HG03108 (cell line): Measurements from ENCODE around the gene PRKCB.
"Not testable (repeated sequence)": the region's sequence is repeated elsewhere in the genome, so short reads cannot be mapped to it uniquely, and the experiment has no call there.

Experiments used
- ATAC-seq: cut with Tn5 transposase; IDR thresholded peaks from one replicate; pipeline ENCODE4 v1.9.1; 2021; ENCODE audit warnings: moderate library complexity; ENCODE audit not compliant: unreplicated experiment

Gene PRKCB

GRCh38 chr16:24151482-24151939, 315.7 kb downstream of the PRKCB start:
- no peak for ATAC-seq

DNA sequence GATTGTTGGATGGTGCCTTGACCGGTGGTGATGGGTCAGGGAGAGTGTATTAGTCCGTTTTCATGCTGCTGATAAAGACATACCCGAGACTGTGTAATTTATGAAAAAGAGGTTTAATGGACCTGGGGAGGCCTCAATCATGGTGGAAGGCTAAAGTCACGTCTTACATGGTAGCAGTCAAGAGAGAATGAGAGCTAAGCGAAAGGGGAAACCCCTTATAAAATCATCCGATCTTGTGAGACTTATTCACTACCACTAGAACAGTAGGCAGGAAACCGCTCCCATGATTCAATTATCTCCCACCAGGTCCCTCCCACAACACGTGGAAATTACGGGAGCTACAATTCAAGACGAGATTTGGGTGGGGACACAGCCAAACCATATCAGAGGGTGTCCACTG, 316.3 kb downstream of the PRKCB start:
- ATAC-seq: not testable (repeated sequence)

- ATAC-seq: no peak
Measured at GRCh38 chr16:24152826-24153225, 317.0 kb downstream of the PRKCB start.

- no peak for ATAC-seq
Measured at GRCh38 chr16:24156777-24157176, 321.0 kb downstream of the PRKCB start.

- ATAC-seq: no peak
Measured at GRCh38 chr16:24163935-24164334, 328.2 kb downstream of the PRKCB start.

DNA sequence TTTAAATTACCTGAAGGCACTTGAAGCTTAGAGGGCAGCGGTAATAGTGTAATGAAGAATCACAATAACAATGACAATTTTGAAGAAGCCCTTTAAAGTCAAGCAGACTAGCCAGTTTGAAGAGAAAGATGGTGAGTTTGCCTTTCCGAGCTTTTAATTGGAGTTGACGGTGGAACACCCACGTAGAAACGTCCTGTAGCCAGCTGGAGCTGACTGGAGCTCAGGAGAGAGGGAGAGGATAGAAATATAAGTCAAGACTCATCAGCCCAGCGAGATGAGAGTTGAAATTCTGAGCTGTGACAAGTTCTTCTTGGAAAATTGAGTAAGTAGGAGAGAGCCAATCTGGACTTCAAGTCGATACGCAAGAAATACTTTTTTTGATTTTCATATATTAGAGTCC, 328.6 kb downstream of the PRKCB start:
- no peak for ATAC-seq

- ATAC-seq: no peak
Measured at GRCh38 chr16:24165273-24165672, 329.5 kb downstream of the PRKCB start.

GRCh38 chr16:24166661-24167528, 331.1 kb downstream of the PRKCB start:
- no peak for ATAC-seq

- ATAC-seq: no peak
Measured at GRCh38 chr16:24168856-24169255, 333.1 kb downstream of the PRKCB start.

DNA sequence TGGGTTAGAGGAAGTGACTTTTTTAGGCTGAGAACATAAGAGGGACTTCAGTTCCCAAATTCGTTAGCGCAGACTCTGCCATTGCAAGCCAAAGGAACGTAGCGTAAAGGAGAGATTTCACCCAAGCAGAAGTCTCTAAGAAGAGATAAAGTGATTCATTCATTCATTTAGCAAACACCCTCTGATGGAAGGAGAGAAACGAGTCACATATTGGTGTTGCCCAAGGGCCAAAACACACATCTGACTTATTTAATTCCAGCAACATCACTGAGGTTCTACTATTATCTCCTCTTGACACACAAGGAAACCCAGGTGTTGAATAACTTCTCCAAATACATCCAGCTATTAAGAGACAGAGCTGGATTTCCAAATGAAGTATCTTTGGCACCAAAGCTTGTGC, 334.6 kb downstream of the PRKCB start:
- no peak for ATAC-seq

GRCh38 chr16:24174504-24174903, 338.7 kb downstream of the PRKCB start:
- ATAC-seq: no peak

GRCh38 chr16:24174957-24175356, 339.2 kb downstream of the PRKCB start:
- ATAC-seq: no peak

DNA sequence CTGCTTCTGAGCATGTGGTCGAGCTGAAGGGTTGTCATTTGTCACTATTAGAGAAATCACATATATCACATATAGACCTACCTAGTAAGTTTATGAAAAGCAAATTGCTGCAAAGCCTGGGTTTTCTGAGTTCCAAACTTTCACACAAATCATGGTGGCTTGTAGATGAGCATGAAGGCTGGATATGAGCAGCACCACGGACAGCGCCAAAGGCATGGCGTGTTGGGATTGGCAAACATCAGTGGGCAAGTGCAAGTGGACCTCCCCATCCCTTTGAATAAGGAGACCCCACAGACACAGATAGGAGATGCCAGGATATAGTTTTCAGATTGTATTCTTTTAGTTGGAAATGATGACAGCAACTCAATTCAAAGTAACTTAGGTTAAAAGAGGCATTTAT, 342.7 kb downstream of the PRKCB start:
- no peak for ATAC-seq

DNA sequence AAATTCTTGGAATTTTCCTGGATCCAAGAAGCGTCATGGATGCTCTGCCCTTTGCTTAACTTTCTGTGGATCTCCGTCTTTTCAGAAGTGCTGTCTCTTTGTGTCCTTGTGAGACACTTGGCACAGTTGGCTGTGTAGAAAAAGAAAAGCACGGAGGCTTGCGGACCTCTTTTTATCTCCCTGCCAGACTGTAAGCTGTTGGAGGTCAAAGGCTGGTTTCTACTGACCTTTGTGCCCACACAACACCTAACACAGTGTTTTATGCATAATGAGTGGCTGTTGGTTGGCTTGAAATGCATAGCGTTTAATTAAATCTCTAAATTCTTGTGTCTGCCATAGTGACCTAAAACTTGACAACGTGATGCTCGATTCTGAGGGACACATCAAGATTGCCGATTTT, 344.7 kb downstream of the PRKCB start:
- ATAC-seq: no peak

GRCh38 chr16:24188021-24188542, 352.3 kb downstream of the PRKCB start:
- no peak for ATAC-seq

- no peak for ATAC-seq
Measured at GRCh38 chr16:24188751-24189318, 353.1 kb downstream of the PRKCB start.

DNA sequence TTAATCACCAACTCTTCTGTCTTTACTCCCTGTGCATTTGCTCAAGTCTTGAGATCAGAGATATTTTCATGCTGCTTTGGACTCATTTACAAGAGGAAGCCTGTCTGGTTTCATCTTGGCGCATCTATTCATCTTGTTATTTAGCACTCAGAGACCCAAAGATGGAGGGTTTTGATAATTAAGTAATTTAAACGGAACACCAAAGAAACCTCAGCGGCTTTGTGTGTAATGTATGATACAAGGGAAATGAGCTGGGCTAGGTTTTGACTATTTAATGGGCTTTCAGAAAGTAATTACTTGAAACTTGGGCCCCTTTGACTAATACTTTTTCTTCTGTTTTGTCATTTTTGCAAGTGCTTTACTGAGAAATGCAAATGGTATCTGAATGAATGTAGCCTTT, 354.2 kb downstream of the PRKCB start:
- ATAC-seq: no peak

DNA sequence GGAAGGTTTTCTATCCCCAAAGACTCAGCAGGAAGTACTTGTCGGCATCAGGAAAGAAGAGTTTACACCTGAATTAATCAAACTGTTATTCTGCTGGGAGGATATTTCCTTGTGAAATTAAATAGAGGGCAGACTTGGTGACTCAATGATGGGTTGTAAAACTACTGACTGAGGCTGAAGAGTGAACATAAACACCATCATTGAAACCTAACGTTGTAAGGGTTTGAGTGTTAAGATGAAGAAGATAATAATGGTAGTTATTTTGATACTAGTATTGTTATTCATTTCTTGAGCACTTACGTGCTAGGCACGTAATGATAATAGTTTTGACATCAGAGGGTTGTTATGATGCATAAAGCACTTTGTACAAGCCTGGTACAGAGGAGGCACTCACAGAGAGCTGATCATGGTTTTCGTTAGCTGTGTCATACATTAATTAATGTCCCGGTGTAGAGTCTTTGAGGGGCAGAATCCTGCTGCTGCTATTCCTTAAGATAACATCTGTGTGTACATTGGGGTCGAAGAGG, 356.2 kb downstream of the PRKCB start:
- no peak for ATAC-seq

- ATAC-seq: no peak
Measured at GRCh38 chr16:24195221-24195620, 359.4 kb downstream of the PRKCB start.

DNA sequence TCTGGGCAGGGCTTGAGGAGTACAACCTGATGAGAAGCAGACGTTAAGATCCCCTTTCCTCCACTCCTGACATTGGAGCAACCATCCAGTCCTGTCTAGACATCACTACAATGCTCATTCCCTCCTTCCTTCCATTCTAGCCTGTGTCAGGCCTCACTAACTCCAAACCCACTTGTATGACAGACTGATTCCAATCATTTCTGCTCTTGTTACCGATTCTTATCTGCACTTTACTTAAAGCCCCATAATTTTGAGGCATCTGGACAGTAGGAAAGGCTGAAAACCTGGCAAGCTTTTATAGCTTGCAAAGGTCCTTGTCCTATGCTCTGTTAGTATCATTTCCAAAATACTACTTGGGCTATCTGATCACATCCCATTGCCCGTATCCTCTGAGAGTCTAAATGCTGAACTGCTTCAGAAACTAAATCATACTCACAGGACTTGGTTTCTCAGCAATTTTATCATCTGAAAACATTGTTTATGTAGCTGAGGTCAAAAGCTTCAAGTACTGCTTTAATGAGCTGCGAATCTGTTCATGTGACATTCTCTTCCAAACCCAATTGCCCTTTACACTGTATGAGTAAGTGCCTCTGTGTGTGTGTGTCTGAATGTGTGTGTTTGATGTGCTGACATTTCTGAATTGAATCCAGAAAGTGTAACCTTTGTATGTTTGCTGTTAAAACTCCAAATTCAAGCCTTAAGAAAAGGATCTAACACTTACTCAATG, 363.2 kb downstream of the PRKCB start:
- no peak for ATAC-seq

- ATAC-seq: no peak
Measured at GRCh38 chr16:24203675-24204074, 367.9 kb downstream of the PRKCB start.
